NCI-H82 treated with DMSO at 0.1 percent for 48 hours (cell line): ENCODE data around the gene AGAP1.
"Not testable (repeated sequence)": the region's sequence is repeated elsewhere in the genome, so short reads cannot be mapped to it uniquely, and the experiment has no call there.

Experiments used
- DNase-seq: peaks from one replicate; lab custom pipeline; 2025; ENCODE audit not compliant: unreplicated experiment; lab: John Stamatoyannopoulos, UW

AGAP1 gene

GRCh38 chr2:236073246-236073645 is 579.4 kb downstream of the AGAP1 start:
- DNase-seq, result peak; percentile 67

GRCh38 chr2:236073867-236074655 is 580.2 kb downstream of the AGAP1 start:
- no peak for DNase-seq

GRCh38 chr2:236075802-236076201 is 582.0 kb downstream of the AGAP1 start:
- no peak for DNase-seq

- no peak for DNase-seq
These were observed 584.7 kb downstream of the AGAP1 start for GRCh38 chr2:236078297-236079255.

- DNase-seq, result no peak
These were observed 586.6 kb downstream of the AGAP1 start for GRCh38 chr2:236080412-236080811.

GRCh38 chr2:236081171-236081570 is 587.3 kb downstream of the AGAP1 start:
- no peak for DNase-seq

GRCh38 chr2:236082061-236082460 is 588.2 kb downstream of the AGAP1 start:
- DNase-seq, result no peak

GRCh38 chr2:236083934-236084333 is 590.1 kb downstream of the AGAP1 start:
- no peak for DNase-seq

- no peak for DNase-seq
These were observed 591.4 kb downstream of the AGAP1 start for GRCh38 chr2:236085211-236085610.

- DNase-seq, result no peak
These were observed 591.8 kb downstream of the AGAP1 start for GRCh38 chr2:236085647-236086046.

- DNase-seq, result no peak
These were observed 592.6 kb downstream of the AGAP1 start for GRCh38 chr2:236086403-236086970.

- DNase-seq, result no peak
These were observed 593.2 kb downstream of the AGAP1 start for GRCh38 chr2:236086971-236087465.

GRCh38 chr2:236088368-236089057 is 594.7 kb downstream of the AGAP1 start:
- DNase-seq, result no peak

GRCh38 chr2:236089271-236090026 is 595.6 kb downstream of the AGAP1 start:
- DNase-seq, result no peak

- no peak for DNase-seq
These were observed 596.2 kb downstream of the AGAP1 start for GRCh38 chr2:236090027-236090382.

GRCh38 chr2:236090826-236091225 is 597.0 kb downstream of the AGAP1 start:
- DNase-seq, result not testable (repeated sequence)

- DNase-seq, result no peak
These were observed 598.9 kb downstream of the AGAP1 start for GRCh38 chr2:236092714-236093113.

- DNase-seq, result no peak
These were observed 599.3 kb downstream of the AGAP1 start for GRCh38 chr2:236093134-236093533.

- DNase-seq, result no peak
These were observed 601.7 kb downstream of the AGAP1 start for GRCh38 chr2:236095504-236095903.

- no peak for DNase-seq
These were observed 607.6 kb downstream of the AGAP1 start for GRCh38 chr2:236101311-236101950.
